HepG2 (cell line): ENCODE results near the gene HOXD12. TPM values are rescaled to one million over a fixed set of nuclear protein-coding genes. Genes with fewer than 3 reads are reported as not detected.

Experiments used
- ATAC-seq: fragments of 200-7000 bp; cut with Tn5 transposase; 3 replicates; pipeline ENCODE4 v1.9.1; 2020; ENCODE audit warnings: mild to moderate bottlenecking, moderate library complexity
- BruUV-seq: library from RNA; stranded (reverse); fragments of 400-500 nt; replicated peaks from 2 replicates; lab custom pipeline; 2021; lab: Mats Ljungman, UMichigan
- CTCF ChIA-PET: fragments of 300-600 bp; formaldehyde crosslinking; extraction: SDS; loops from one replicate; lab custom pipeline; 2021; ENCODE audit warnings: low total read pairs, inconsistent platforms, low intra/inter-chr PET ratio; lab: Yijun Ruan, JAX
- POLR2A ChIA-PET: fragments of 350-600 bp; sonication (Branson Sonifier 250); formaldehyde crosslinking; loops from one replicate; lab custom pipeline; 2020; ENCODE audit warnings: antibody characterized with exemption, inconsistent platforms; lab: Yijun Ruan, JAX
- DNase-seq: peaks from one replicate; pipeline ENCODE4 v3.0.0-alpha.2; 2015; ENCODE audit warnings: low spot score
- FAIRE-seq: peaks from 3 replicates; lab custom pipeline; 2011; peaks lifted over from hg19 to GRCh38; lab: Jason Lieb, UNC
- H2AFZ ChIP-seq: one replicate; pipeline ENCODE4 v1.6.1; 2011; ENCODE audit warnings: low read length, inconsistent platforms
- H3K27ac ChIP-seq: fragments of 300-600 bp; 3 replicates; pipeline ENCODE4 v1.8.0; 2011; ENCODE audit warnings: mixed run types, mild to moderate bottlenecking, mixed read lengths, low read length, inconsistent platforms; ENCODE audit not compliant: insufficient read depth; ENCODE audit errors: extremely low read length
- H3K27me3 ChIP-seq, 2 experiments: fragments of 200-600 bp in 1 of 2; 2 replicates in 1 of 2; 3 replicates in 1 of 2; pipeline versions ENCODE4 v1.6.0 to v1.8.0; 2011; ENCODE audit warnings: low read length in 2 of 2, mild to moderate bottlenecking in 2 of 2, moderate library complexity in 2 of 2, inconsistent platforms in 1 of 2; ENCODE audit not compliant: insufficient read depth in 2 of 2, control insufficient read depth in 1 of 2
- H3K36me3 ChIP-seq, 2 experiments: fragments of 200-600 bp in 1 of 2; replicated peaks in 1 of 2; 2 replicates in 1 of 2; 3 replicates in 1 of 2; pipeline versions ENCODE4 v1.5.1 to v1.8.0; 2011; ENCODE audit warnings: low read length in 2 of 2, inconsistent platforms in 1 of 2; ENCODE audit not compliant: insufficient read depth in 2 of 2, control insufficient read depth in 1 of 2
- H3K4me1 ChIP-seq: 2 replicates; pipeline ENCODE4 v1.5.1; 2012; ENCODE audit warnings: low read length, inconsistent platforms; ENCODE audit not compliant: insufficient read depth
- H3K4me2 ChIP-seq: 2 replicates; pipeline ENCODE4 v1.6.0; 2011; ENCODE audit warnings: low read depth, low read length, inconsistent platforms
- H3K4me3 ChIP-seq, 3 experiments: fragments of 200-600 bp in 1 of 3; sonication (generic), shearing (Covaris generic) in 1 of 3; replicated peaks in 1 of 3; 2 replicates each; pipeline ENCODE4 v1.5.1; 2011 to 2016; ENCODE audit warnings: low read length in 3 of 3, inconsistent platforms in 2 of 3, low read depth in 2 of 3, mild to moderate bottlenecking in 2 of 3, control low read depth in 1 of 3, mixed read lengths in 1 of 3; ENCODE audit not compliant: insufficient read depth in 1 of 3
- H3K79me2 ChIP-seq: one replicate; pipeline ENCODE4 v1.6.1; 2011; ENCODE audit warnings: low read length, inconsistent platforms; ENCODE audit not compliant: insufficient read depth
- H3K9ac ChIP-seq: 2 replicates; pipeline ENCODE4 v1.6.0; 2011; ENCODE audit warnings: mild to moderate bottlenecking, low read depth, low read length, inconsistent platforms; ENCODE audit not compliant: insufficient read depth
- H3K9me3 ChIP-seq: 2 replicates; pipeline ENCODE4 v1.5.1; 2012; ENCODE audit warnings: mild to moderate bottlenecking, low read length
- H4K20me1 ChIP-seq: 2 replicates; pipeline ENCODE4 v1.6.0; 2011; ENCODE audit warnings: inconsistent platforms, mild to moderate bottlenecking, low read length, moderate library complexity; ENCODE audit not compliant: insufficient read depth
- CAMTA2 ChIP-seq: sonication (generic); formaldehyde crosslinking; IDR thresholded peaks from 2 replicates; pipeline ENCODE4 v1.4.0; 2020; ENCODE audit warnings: mild to moderate bottlenecking, missing genetic modification reagents, borderline replicate concordance
- CCAR2 ChIP-seq: fragments of 200-400 bp; formaldehyde crosslinking; optimal IDR thresholded peaks from 2 replicates; pipeline ENCODE3; 2018; ENCODE audit warnings: low read depth, mild to moderate bottlenecking, low read length, moderate library complexity
- FIP1L1 ChIP-seq: fragments of 200-400 bp; formaldehyde crosslinking; IDR thresholded peaks from 2 replicates; pipeline ENCODE4 v1.6.1; 2018; ENCODE audit warnings: low read depth, mild to moderate bottlenecking, low read length, moderate library complexity, borderline replicate concordance; ENCODE audit not compliant: insufficient read depth
- HNRNPK ChIP-seq: fragments of 200-400 bp; formaldehyde crosslinking; IDR thresholded peaks from 2 replicates; pipeline ENCODE4 v1.6.1; 2018; ENCODE audit warnings: low read length, low read depth, moderate library complexity, mild to moderate bottlenecking; ENCODE audit not compliant: poor library complexity, severe bottlenecking
- WGBS: methylation state at CpG from one replicate; pipeline ENCODE4 v1.1.6; 2017; ENCODE audit warnings: low lambda C conversion rate; 5-methylcytosine and 5-hydroxymethylcytosine counted together
- in situ Hi-C: cut with HindIII; loops from 2 replicates; pipeline ENCODE4 v1.10.0; 2017; ENCODE audit warnings: low pct_unique_long_range_greater_than_20kb; ENCODE audit not compliant: extremely low pct_ligation_motif_present
- intact Hi-C: fragments of 100-400 bp; cut with micrococcal nuclease; formaldehyde crosslinking; loops from one replicate; pipeline ENCODE4 v1.10.0; 2022; ENCODE audit not compliant: unreplicated experiment
- polyA plus RNA-seq, 8 experiments: library from polyadenylated mRNA; depleted of rRNA in 3 of 8; stranded (reverse) in 7 of 8; unstranded in 1 of 8; fragments of >200 nt; fragmentation: Illumina TruSeq in 4 of 8; extraction: Trizol in 4 of 8; gene quantifications; 2 replicates each; pipeline versions ENCODE4 v1.2.1 to v1.2.3, GENCODE V29; 2011 to 2016; ENCODE audit warnings: low read depth in 4 of 8, missing spikeins in 1 of 8, mixed read lengths in 1 of 8; ENCODE audit not compliant: insufficient read depth in 1 of 8
- total RNA-seq, 5 experiments: library from RNA; depleted of rRNA; stranded (reverse); fragments of >200 nt; fragmentation: Illumina TruSeq; extraction: Trizol; gene quantifications; 2 replicates each; pipeline ENCODE4 v1.2.3, GENCODE V29; 2016; ENCODE audit warnings: low read depth in 1 of 5
- TF ChIP-seq, protein P1 (sequence below): IDR thresholded peaks from 2 replicates; pipeline ENCODE4 v1.6.1; 2012; ENCODE audit warnings: low read depth, low read length, improper control_type of control experiment
- TF ChIP-seq, protein P2 (sequence below): sonication (generic); formaldehyde crosslinking; IDR thresholded peaks from 2 replicates; pipeline ENCODE4 v1.4.0; 2020; ENCODE audit warnings: missing genetic modification reagents
- TF ChIP-seq, protein P3 (sequence below): sonication (generic); formaldehyde crosslinking; IDR thresholded peaks from 2 replicates; pipeline ENCODE4 v1.5.1; 2020; ENCODE audit warnings: mild to moderate bottlenecking, missing genetic modification reagents, moderate library complexity
- TF ChIP-seq, protein P4 (sequence below): sonication (generic); formaldehyde crosslinking; conservative IDR thresholded peaks from 2 replicates; pipeline ENCODE4 v1.8.0; 2022; ENCODE audit warnings: mild to moderate bottlenecking, moderate library complexity, missing genetic modification reagents

HOXD12 gene
- total and polyA plus RNA-seq, 2 of the 13 experiments (the other 11 are each of a cell fraction or from before 2014, with no cell fraction given) = not detected

DNA sequence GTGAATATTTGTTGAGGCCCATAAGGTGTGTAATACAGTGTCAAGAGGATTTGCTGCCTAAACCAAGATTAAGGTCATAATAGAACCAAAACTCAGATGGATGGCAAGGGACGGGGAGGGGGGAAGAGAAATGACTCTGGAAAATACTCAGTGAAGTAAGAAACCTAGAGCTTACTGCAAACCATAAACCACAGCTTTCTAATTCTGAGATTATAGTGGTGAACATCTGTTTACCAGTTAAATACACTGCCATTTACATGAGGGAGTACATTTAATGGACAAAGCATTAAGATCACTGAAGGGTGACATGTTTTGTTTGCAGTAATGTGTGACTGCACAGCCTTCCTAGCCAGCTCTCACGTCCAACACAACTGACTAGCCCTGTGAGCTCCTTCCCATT, 35.6 kb upstream of the HOXD12 start (continued):
- TF ChIP-seq, protein P1, sequence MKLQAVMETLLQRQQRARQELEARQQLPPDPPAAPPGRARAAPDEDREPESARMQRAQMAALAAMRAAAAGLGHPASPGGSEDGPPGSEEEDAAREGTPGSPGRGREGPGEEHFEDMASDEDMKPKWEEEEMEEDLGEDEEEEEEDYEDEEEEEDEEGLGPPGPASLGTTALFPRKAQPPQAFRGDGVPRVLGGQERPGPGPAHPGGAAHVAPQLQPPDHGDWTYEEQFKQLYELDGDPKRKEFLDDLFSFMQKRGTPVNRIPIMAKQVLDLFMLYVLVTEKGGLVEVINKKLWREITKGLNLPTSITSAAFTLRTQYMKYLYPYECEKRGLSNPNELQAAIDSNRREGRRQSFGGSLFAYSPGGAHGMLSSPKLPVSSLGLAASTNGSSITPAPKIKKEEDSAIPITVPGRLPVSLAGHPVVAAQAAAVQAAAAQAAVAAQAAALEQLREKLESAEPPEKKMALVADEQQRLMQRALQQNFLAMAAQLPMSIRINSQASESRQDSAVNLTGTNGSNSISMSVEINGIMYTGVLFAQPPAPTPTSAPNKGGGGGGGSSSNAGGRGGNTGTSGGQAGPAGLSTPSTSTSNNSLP = no peak
- TF ChIP-seq CCAR2 = no peak
- TF ChIP-seq CAMTA2 (CRISPR knock-in tag) = no peak

DNA sequence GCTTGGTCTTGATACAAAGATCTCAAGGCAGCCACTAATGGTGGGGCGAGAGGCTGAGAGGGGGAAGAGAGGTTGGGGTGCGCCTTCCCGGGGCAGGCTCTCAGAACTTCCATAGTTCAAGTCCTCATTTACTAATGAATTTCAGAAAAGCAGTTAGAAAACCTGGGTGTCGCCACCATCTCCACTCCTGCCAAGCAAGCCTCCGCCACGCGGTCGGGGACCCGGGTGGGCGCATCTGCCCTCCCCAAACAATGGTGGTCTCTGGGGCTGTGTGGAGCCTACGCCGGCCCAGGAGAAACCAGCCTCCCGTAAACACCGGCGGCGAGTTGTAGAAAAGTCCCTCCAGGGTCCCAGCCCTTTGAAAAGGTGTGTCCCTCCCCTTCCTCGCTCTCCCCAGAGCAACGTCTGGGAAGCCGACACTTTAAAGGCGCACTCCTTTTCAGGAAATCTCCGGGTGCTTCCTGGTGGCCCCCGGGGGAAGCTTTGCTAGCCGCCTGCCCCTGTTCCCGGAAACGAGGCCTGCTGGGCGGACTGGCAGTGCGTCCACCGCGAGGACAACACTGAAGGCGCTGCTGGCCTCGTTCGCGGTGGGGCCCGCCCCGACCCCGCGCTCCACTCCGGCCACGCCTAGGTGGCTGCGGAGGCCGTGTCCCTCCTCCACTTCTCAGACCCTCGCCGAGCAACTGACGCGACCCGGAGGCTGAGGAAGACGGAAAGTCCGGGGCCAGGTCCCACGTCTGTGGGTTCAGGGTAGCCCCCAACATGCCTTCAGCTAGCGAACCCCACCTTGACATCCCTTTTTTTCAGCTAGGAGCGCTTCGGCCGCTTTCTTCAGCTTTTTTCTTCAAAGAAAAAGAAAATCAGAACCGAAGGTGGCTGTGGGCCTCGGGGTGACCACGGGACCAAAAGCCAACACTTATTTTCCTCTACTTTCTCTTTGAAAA, 32.7 kb upstream of the HOXD12 start:
- POLR2A ChIA-PET = no interaction called here
- H3K4me1 ChIP-seq = no peaks in the 10 kb centered on the region
- H2AFZ ChIP-seq = no peak overlapping the region
- WGBS = 44% methylated on average over 41 of the region's 56 CpGs
- FAIRE-seq = no peak
- H3K4me3 ChIP-seq = peak overlapping the region in 1 of 3 experiments; percentile 44; a peak in 1 of 6 replicates
- intact Hi-C loops = no loop called here
- DNase-seq = no peak
- H3K9me3 ChIP-seq = no peaks in the 10 kb centered on the region
- H3K27me3 ChIP-seq = peaks cover 16 to 59% of the 10 kb centered on the region in 2 experiments
- H3K4me2 ChIP-seq = peak overlapping the region; percentile 50
- H3K27ac ChIP-seq = no peak overlapping the region
- no peak; the same call in 2 of the 3 replicates for ATAC-seq
- BruUV-seq = no TSS peak
- in situ Hi-C loops = no loop called here
- H3K36me3 ChIP-seq = no peaks in the 10 kb centered on the region
- H4K20me1 ChIP-seq = no peaks in the 10 kb centered on the region
- H3K79me2 ChIP-seq = no peaks in the 10 kb centered on the region
- no peak overlapping the region for H3K9ac ChIP-seq
- CTCF ChIA-PET = no interaction called here
- TF ChIP-seq, protein P2, sequence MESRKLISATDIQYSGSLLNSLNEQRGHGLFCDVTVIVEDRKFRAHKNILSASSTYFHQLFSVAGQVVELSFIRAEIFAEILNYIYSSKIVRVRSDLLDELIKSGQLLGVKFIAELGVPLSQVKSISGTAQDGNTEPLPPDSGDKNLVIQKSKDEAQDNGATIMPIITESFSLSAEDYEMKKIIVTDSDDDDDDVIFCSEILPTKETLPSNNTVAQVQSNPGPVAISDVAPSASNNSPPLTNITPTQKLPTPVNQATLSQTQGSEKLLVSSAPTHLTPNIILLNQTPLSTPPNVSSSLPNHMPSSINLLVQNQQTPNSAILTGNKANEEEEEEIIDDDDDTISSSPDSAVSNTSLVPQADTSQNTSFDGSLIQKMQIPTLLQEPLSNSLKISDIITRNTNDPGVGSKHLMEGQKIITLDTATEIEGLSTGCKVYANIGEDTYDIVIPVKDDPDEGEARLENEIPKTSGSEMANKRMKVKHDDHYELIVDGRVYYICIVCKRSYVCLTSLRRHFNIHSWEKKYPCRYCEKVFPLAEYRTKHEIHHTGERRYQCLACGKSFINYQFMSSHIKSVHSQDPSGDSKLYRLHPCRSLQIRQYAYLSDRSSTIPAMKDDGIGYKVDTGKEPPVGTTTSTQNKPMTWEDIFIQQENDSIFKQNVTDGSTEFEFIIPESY (CRISPR knock-in tag) = peak; percentile 72; the same call in 1 of the 2 replicates
- TF ChIP-seq FIP1L1 (no peak), HNRNPK (no peak)
- TF ChIP-seq, protein P3, sequence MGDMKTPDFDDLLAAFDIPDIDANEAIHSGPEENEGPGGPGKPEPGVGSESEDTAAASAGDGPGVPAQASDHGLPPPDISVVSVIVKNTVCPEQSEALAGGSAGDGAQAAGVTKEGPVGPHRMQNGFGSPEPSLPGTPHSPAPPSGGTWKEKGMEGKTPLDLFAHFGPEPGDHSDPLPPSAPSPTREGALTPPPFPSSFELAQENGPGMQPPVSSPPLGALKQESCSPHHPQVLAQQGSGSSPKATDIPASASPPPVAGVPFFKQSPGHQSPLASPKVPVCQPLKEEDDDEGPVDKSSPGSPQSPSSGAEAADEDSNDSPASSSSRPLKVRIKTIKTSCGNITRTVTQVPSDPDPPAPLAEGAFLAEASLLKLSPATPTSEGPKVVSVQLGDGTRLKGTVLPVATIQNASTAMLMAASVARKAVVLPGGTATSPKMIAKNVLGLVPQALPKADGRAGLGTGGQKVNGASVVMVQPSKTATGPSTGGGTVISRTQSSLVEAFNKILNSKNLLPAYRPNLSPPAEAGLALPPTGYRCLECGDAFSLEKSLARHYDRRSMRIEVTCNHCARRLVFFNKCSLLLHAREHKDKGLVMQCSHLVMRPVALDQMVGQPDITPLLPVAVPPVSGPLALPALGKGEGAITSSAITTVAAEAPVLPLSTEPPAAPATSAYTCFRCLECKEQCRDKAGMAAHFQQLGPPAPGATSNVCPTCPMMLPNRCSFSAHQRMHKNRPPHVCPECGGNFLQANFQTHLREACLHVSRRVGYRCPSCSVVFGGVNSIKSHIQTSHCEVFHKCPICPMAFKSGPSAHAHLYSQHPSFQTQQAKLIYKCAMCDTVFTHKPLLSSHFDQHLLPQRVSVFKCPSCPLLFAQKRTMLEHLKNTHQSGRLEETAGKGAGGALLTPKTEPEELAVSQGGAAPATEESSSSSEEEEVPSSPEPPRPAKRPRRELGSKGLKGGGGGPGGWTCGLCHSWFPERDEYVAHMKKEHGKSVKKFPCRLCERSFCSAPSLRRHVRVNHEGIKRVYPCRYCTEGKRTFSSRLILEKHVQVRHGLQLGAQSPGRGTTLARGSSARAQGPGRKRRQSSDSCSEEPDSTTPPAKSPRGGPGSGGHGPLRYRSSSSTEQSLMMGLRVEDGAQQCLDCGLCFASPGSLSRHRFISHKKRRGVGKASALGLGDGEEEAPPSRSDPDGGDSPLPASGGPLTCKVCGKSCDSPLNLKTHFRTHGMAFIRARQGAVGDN (CRISPR knock-in tag) = peak; percentile 32; the same call in 1 of the 2 replicates
- TF ChIP-seq, protein P4, sequence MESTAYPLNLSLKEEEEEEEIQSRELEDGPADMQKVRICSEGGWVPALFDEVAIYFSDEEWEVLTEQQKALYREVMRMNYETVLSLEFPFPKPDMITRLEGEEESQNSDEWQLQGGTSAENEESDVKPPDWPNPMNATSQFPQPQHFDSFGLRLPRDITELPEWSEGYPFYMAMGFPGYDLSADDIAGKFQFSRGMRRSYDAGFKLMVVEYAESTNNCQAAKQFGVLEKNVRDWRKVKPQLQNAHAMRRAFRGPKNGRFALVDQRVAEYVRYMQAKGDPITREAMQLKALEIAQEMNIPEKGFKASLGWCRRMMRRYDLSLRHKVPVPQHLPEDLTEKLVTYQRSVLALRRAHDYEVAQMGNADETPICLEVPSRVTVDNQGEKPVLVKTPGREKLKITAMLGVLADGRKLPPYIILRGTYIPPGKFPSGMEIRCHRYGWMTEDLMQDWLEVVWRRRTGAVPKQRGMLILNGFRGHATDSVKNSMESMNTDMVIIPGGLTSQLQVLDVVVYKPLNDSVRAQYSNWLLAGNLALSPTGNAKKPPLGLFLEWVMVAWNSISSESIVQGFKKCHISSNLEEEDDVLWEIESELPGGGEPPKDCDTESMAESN (CRISPR knock-in tag) = no peak
